SK-N-SH (cell line): ENCODE results near the gene JAG1. TPM values are rescaled to one million over a fixed set of nuclear protein-coding genes. Genes with fewer than 3 reads are reported as not detected.

Experiments
- CTCF ChIA-PET: fragments of 300-600, 350-600 bp; formaldehyde crosslinking; extraction: SDS; loops from one replicate; lab custom pipeline; 2021; lab: Yijun Ruan, JAX
- POLR2A ChIA-PET: fragments of 350-600 bp; sonication (Branson Sonifier 250); formaldehyde crosslinking; extraction: SDS; loops from one replicate; lab custom pipeline; 2020; ENCODE audit warnings: antibody characterized with exemption, inconsistent platforms; lab: Yijun Ruan, JAX
- DNase-seq: peaks from one replicate; pipeline ENCODE4 v3.0.0; 2012
- H2AFZ ChIP-seq: fragments of 200-600 bp; sonication (generic); 2 replicates; pipeline ENCODE4 v1.8.1; 2016; ENCODE audit warnings: antibody characterized with exemption, mild to moderate bottlenecking, low read depth
- H3F3A ChIP-seq: fragments of 200-600 bp; sonication (generic); replicated peaks from 2 replicates; pipeline ENCODE3; 2016; ENCODE audit warnings: antibody characterized with exemption, mild to moderate bottlenecking; ENCODE audit not compliant: insufficient read depth
- H3K27ac ChIP-seq, 2 experiments: fragments of 200-500 bp in 1 of 2; fragments of 200-600 bp in 1 of 2; sonication (Bioruptor generic) in 1 of 2; sonication (generic), shearing (Covaris generic) in 1 of 2; 2 replicates each; pipeline versions ENCODE4 v1.5.1 to v1.6.1; 2014 to 2016; ENCODE audit warnings: low read depth in 2 of 2, inconsistent platforms in 1 of 2, low read length in 1 of 2, mild to moderate bottlenecking in 1 of 2, mixed read lengths in 1 of 2
- H3K27me3 ChIP-seq: fragments of 200-600 bp; sonication (generic), shearing (Covaris generic); 2 replicates; pipeline ENCODE4 v1.6.1; 2016; ENCODE audit warnings: mixed run types; ENCODE audit not compliant: insufficient read depth
- H3K36me3 ChIP-seq, 2 experiments: fragments of 200-500 bp in 1 of 2; fragments of 200-600 bp in 1 of 2; sonication (Bioruptor generic) in 1 of 2; sonication (generic) in 1 of 2; replicated peaks in 1 of 2; 2 replicates each; pipeline versions ENCODE3 to v1.5.1; 2014 to 2016; ENCODE audit warnings: low read length in 1 of 2, mild to moderate bottlenecking in 1 of 2; ENCODE audit not compliant: insufficient read depth in 2 of 2, control insufficient read depth in 1 of 2
- H3K4me1 ChIP-seq, 2 experiments: fragments of 200-500 bp in 1 of 2; fragments of 200-600 bp in 1 of 2; sonication (Bioruptor generic) in 1 of 2; sonication (generic), shearing (Covaris generic) in 1 of 2; 2 replicates each; pipeline versions ENCODE4 v1.5.1 to v1.6.1; 2014 to 2016; ENCODE audit warnings: low read depth in 1 of 2, low read length in 1 of 2, mixed run types in 1 of 2; ENCODE audit not compliant: insufficient read depth in 2 of 2, control insufficient read depth in 1 of 2
- H3K4me2 ChIP-seq: fragments of 200-600 bp; sonication (generic), shearing (Covaris generic); 2 replicates; pipeline ENCODE4 v1.6.1; 2017; ENCODE audit warnings: mixed run types
- H3K4me3 ChIP-seq, 2 experiments: fragments of 200-500 bp in 1 of 2; fragments of 200-600 bp in 1 of 2; sonication (Bioruptor generic) in 1 of 2; sonication (generic), shearing (Covaris generic) in 1 of 2; 2 replicates each; pipeline versions ENCODE4 v1.5.1 to v1.8.1; 2014 to 2016; ENCODE audit warnings: low read depth in 2 of 2, inconsistent platforms in 1 of 2, low read length in 1 of 2, mild to moderate bottlenecking in 1 of 2, mixed read lengths in 1 of 2, moderate library complexity in 1 of 2
- H3K79me2 ChIP-seq: fragments of 200-600 bp; sonication (generic); 2 replicates; pipeline ENCODE4 v1.8.1; 2017; ENCODE audit warnings: mild to moderate bottlenecking; ENCODE audit not compliant: insufficient read depth
- H3K9ac ChIP-seq: fragments of 200-600 bp; sonication (generic); 2 replicates; pipeline ENCODE4 v1.6.1; 2017; ENCODE audit warnings: mixed run types
- H3K9me2 ChIP-seq: fragments of 200-600 bp; sonication (generic); 2 replicates; pipeline ENCODE4 v1.6.1; 2017; ENCODE audit warnings: mixed run types
- H3K9me3 ChIP-seq: fragments of 200-600 bp; sonication (generic); 2 replicates; pipeline ENCODE4 v1.6.1; 2017; ENCODE audit warnings: mixed run types, mild to moderate bottlenecking, moderate library complexity
- H4K20me1 ChIP-seq: fragments of 200-600 bp; sonication (generic); 2 replicates; pipeline ENCODE4 v1.6.1; 2017; ENCODE audit warnings: mild to moderate bottlenecking, mixed run types; ENCODE audit not compliant: insufficient read depth
- FOSL2 ChIP-seq: IDR thresholded peaks from 2 replicates; pipeline ENCODE4 v1.4.0; 2012; ENCODE audit warnings: low read depth, mild to moderate bottlenecking, moderate library complexity, borderline replicate concordance
- FOXJ3 ChIP-seq: sonication (generic); formaldehyde crosslinking; IDR thresholded peaks from 2 replicates; pipeline ENCODE4 v1.5.1; 2020; ENCODE audit warnings: mild to moderate bottlenecking, missing genetic modification reagents
- NFIC ChIP-seq: IDR thresholded peaks from 2 replicates; pipeline ENCODE4 v1.4.0; 2012; ENCODE audit warnings: borderline replicate concordance
- PBX3 ChIP-seq: IDR thresholded peaks from 2 replicates; pipeline ENCODE4; 2012
- RAD21 ChIP-seq: IDR thresholded peaks from 2 replicates; pipeline ENCODE4 v1.6.1; 2012; ENCODE audit warnings: mild to moderate bottlenecking, low read length
- REST ChIP-seq: IDR thresholded peaks from 2 replicates; pipeline ENCODE4 v1.6.1; 2012; ENCODE audit warnings: mild to moderate bottlenecking, low read depth, low read length, moderate library complexity
- TAF1 ChIP-seq: IDR thresholded peaks from 2 replicates; pipeline ENCODE4 v1.6.1; 2012; ENCODE audit warnings: low read depth, mild to moderate bottlenecking, low read length, moderate library complexity, borderline replicate concordance
- USF1 ChIP-seq: IDR thresholded peaks from 2 replicates; pipeline ENCODE4 v1.4.0; 2012; ENCODE audit warnings: low read depth, borderline replicate concordance
- YY1 ChIP-seq: IDR thresholded peaks from 2 replicates; pipeline ENCODE4 v1.4.0; 2012; ENCODE audit warnings: low read depth, mild to moderate bottlenecking
- ZBTB33 ChIP-seq: IDR thresholded peaks from 2 replicates; pipeline ENCODE4 v1.4.0; 2012; ENCODE audit warnings: low read depth, borderline replicate concordance
- WGBS: methylation state at CpG from one replicate; pipeline ENCODE4 v1.1.6; 2017; ENCODE audit warnings: low lambda C conversion rate; 5-methylcytosine and 5-hydroxymethylcytosine counted together
- polyA plus RNA-seq, 3 experiments: library from polyadenylated mRNA; depleted of rRNA; stranded (reverse); fragments of >200 nt; gene quantifications; 2 replicates each; pipeline ENCODE4 v1.2.3, GENCODE V29; 2012
- TF ChIP-seq, protein P1 (sequence below): fragments of 150-350 bp; IDR thresholded peaks from 2 replicates; pipeline ENCODE4 v1.6.1; 2016; ENCODE audit warnings: mild to moderate bottlenecking, low read depth, low read length

JAG1 gene
- polyA plus RNA-seq, 1 of the 3 experiments (the other 2 are of a cell fraction) = 6.0 TPM

- peaks cover 10% of the 10 kb centered on the region for H3F3A ChIP-seq
- no peaks in the 10 kb centered on the region for H3K79me2 ChIP-seq
- no peaks in the 10 kb centered on the region for H3K9me2 ChIP-seq
- H3K4me2 ChIP-seq = no peak overlapping the region; the same call in 1 of the 2 replicates
- no peak overlapping the region for H2AFZ ChIP-seq
- 95% methylated on average over 5 of the region's 5 CpGs for WGBS
- POLR2A ChIA-PET = no interaction called here
- no peaks in the 10 kb centered on the region for H3K9me3 ChIP-seq
- TF ChIP-seq YY1 (no peak), FOXJ3 (CRISPR knock-in tag) (no peak), ZBTB33 (no peak), TAF1 (no peak), REST (no peak), PBX3 (no peak), USF1 (no peak), RAD21 (no peak), FOSL2 (no peak), NFIC (no peak)
- TF ChIP-seq, protein P1, sequence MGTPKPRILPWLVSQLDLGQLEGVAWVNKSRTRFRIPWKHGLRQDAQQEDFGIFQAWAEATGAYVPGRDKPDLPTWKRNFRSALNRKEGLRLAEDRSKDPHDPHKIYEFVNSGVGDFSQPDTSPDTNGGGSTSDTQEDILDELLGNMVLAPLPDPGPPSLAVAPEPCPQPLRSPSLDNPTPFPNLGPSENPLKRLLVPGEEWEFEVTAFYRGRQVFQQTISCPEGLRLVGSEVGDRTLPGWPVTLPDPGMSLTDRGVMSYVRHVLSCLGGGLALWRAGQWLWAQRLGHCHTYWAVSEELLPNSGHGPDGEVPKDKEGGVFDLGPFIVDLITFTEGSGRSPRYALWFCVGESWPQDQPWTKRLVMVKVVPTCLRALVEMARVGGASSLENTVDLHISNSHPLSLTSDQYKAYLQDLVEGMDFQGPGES = no peak
- peaks cover 12 to 18% of the 10 kb centered on the region in 2 experiments; a peak in 3 of 4 replicates for H3K4me1 ChIP-seq
- H4K20me1 ChIP-seq = no peaks in the 10 kb centered on the region
- H3K36me3 ChIP-seq = no peaks in the 10 kb centered on the region
- peak overlapping the region in 1 of 2 experiments; percentile 98; a peak in 2 of 4 replicates for H3K27ac ChIP-seq
- no peak for DNase-seq
- H3K4me3 ChIP-seq = no peak overlapping the region
- CTCF ChIA-PET = no interaction called here
- no peak overlapping the region for H3K9ac ChIP-seq
- no peaks in the 10 kb centered on the region for H3K27me3 ChIP-seq
Observed at GRCh38 chr20:10610251-10610650, 63.5 kb downstream of the JAG1 start.
